GM18951 (cell line): Measurements from ENCODE around the gene ZNF134.
A peak's percentile ranks its signal among the peaks of the same experiment; 100 is the strongest.

Source experiments
- POLR2A ChIP-seq: IDR thresholded peaks from 4 replicates; pipeline ENCODE4 v1.6.1; 2011; ENCODE audit warnings: mild to moderate bottlenecking; ENCODE audit not compliant: insufficient read length, insufficient read depth; ENCODE audit errors: extremely low read depth
- in situ Hi-C: fragments of 300-500 bp; cut with MboI; formaldehyde crosslinking; loops from one replicate; pipeline ENCODE4 v1.12.0; 2022; ENCODE audit warnings: low sequenced_read_pairs, mixed read lengths, inconsistent platforms; ENCODE audit not compliant: unreplicated experiment

ZNF134 gene

DNA sequence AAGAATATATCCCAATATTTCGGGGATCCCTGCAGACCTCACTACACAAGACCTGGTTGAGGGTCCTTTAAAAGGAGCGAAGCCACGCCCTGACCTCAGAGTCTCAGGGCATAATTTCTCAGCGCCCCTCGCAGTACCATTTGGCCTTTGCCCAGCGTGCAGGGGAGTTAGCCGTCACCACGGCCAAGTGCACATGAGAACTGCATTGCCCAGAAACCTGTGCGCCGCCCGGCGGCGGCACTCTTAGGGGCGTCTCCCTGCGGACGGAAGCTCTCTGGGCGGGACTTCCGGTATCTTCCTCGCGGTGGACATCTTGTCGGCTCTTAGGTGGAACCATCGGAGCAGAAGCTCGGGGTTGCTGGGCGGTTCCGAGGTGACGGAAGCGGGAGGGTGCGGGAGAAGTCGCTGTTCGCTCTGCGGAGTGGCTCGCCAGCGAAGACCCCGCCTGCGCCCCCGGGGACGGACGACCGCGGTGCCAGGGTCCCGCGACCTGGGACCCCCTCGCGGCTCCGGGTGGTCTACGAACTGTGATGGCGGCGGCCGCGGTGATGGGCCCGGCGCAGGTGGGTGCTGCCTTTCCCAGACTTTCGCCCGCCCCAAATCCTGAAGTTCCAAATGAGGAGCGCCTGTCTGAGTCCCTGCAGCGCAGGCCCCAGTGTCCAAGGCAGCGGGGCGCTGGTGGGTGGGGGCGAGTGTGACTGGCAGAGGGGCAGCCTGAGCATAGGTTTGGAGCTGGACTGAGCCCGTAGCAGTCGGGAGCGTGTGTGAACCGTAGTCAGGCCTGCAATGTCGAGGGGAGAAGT lies at the start of gene ZNF134:
Gene ZNF134, plus strand, starts transcription at position 302 of the 803 bp plus-strand sequence. CDS start 5,227 bp downstream, outside the sequence.
- in situ Hi-C loops, result no loop called here
- peak; percentile 69 for TF ChIP-seq POLR2A

- no peak for TF ChIP-seq POLR2A
- in situ Hi-C loops, result no loop called here
These were observed 47.4 kb upstream of the ZNF134 start for GRCh38 chr19:57566396-57567265.

DNA sequence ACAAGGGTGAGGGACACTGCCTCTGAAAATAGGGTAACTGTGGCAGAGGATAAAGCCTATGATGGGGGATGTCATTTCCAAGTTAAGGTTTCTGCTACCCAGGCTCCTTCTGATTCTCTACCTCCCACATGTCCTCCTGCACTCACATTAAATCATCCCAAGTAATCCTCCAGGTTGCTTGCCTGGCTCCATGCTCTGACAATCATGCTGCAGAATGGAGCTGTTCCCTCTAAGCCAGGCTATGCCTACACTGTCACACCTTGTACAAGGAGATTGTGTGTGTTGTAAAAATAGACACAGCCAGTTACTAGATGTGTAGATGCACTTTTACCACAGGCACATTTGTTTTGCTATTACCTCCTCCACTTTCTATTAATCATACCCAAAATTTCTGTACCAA lies 43.3 kb upstream of the ZNF134 start:
- in situ Hi-C loops, result no loop called here
- TF ChIP-seq POLR2A, result no peak

- TF ChIP-seq POLR2A, result no peak
- in situ Hi-C loops, result no loop called here
These were observed 41.6 kb upstream of the ZNF134 start for GRCh38 chr19:57572415-57572947.

GRCh38 chr19:57576661-57577060 lies 37.4 kb upstream of the ZNF134 start:
- in situ Hi-C loops, result no loop called here
- no peak for TF ChIP-seq POLR2A

DNA sequence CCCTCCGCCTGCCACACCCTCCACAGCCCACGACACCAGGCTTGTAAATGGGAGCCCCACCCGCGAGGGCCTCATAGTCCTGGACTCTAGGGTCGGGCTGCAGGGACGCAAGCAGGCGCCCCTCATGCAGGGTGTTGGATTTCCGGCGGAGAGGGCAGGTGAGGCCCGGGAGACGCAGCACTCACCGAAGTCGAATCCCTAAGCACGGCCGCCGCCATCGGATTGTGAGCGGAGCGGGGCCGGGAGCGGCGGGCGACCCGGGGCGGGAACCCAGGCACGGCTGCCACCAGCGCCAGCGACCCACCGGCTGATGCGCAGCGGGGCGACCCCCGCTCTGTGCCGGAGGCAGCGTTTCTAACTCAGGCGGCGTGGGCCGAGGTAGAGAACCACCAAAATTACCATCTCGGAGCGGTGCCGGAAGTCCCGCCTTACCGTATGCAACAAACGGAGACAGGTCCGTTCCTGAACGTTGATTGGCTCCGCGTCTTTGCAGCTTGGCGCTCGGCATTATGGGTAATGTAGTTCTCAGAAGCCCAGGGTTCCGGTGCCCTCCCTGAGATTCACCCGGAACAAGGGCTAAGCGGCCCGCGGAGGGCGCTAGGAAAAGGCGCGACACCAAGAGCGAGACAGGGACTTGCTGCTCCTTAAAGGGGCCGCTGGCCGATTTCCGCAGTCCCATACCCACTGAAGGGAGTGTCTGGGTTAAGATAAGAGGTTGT lies 35.4 kb upstream of the ZNF134 start, which contains the start of gene ZNF416:
Gene ZNF416, minus strand, starts transcription at position 425 of the 719 bp plus-strand sequence. Its CDS starts 207 bp downstream, at position 218.
- peak; percentile 62 for TF ChIP-seq POLR2A
- in situ Hi-C loops, result no loop called here

GRCh38 chr19:57583104-57583520 lies 30.9 kb upstream of the ZNF134 start:
- no peak for TF ChIP-seq POLR2A
- in situ Hi-C loops, result no loop called here

DNA sequence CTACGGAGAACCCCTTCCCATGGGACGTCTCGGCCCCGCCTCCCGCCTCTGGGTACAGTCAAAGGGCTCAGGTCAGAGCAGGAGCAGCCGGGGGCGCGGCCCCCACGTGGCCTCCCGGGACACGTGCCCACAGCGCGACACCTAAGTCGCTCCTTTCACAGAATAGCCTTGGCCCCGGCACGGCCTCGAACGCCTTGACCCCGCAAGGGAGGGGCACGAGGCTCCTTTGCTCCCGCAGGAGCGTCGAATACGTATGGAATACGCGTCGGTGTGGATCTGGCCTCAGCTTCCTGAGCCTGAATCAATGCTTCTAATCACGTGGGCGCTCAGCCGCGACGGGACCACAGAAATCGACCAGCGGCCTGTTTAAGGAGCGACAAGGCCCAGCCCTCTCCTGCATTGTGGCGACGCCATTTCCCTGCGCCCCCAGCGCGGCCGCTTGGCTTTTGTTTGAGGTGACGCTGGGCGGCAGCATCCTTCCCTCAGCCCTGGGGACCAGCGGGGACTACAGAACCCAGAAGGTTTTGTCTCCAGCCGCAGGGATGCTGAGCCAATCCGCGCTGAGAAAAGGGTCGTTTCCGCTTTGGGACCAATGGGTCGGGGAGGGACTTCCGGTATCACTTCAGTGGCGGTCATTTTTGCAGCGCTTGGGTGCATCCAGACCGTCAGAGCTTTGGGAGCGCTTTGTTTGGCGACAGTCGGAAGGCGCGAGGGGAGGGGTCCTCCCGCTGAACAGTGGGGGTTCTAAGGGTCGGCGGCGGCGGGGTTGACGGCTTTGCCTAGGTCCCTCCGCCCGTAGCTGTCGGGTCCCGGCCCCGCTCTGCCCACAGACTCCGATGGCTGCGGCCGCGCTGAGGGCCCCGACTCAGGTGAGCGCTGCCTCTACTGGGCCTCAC lies 30.3 kb upstream of the ZNF134 start, which contains the start of gene ZIK1:
Gene ZIK1, plus strand, starts transcription at position 625 of the 896 bp plus-strand sequence. Its CDS starts 212 bp downstream, at position 837.
- TF ChIP-seq POLR2A, result peak; percentile 29
- in situ Hi-C loops, result no loop called here

GRCh38 chr19:57587529-57587928 lies 26.5 kb upstream of the ZNF134 start:
- no peak for TF ChIP-seq POLR2A
- in situ Hi-C loops, result no loop called here

DNA sequence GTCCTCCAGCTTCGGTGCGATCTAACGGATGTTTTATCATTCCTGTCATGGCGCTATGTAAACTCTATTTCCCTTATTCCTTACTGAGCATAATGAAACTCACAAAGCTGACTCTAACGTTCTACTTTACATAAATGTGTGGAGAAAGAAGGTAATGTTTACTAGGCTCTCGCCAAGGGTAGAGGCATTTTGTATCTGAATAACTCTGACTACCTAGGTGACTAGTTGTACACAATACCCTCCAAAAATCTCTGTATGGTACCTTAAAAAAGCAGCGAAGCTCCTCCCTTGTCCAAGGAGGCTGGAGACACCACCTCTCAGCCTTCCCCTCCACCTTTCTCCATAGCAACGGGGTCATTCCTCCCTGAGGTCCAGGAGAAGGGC lies 14.7 kb upstream of the ZNF134 start:
- in situ Hi-C loops, result no loop called here

GRCh38 chr19:57599761-57600383 lies 14.2 kb upstream of the ZNF134 start, which contains the start of gene ZNF530:
Gene ZNF530, plus strand, starts transcription at chr19:57599885. Its CDS starts 4,461 bp downstream, at chr19:57604346.
- TF ChIP-seq POLR2A, result peak; percentile 55
- in situ Hi-C loops, result no loop called here

More for the DNA sequence above, 14.7 kb upstream of the ZNF134 start:
- no peak for TF ChIP-seq POLR2A
